MM.1S (cell line): Measurements from ENCODE around the gene RAB7A.

ENCODE experiments used
- DNase-seq: peaks from one replicate; pipeline ENCODE4 v3.0.0-alpha.2; 2015
- H2AFZ ChIP-seq: fragments of 300-600 bp; sonication (generic); 2 replicates; pipeline ENCODE4 v1.6.0; 2016; ENCODE audit warnings: antibody characterized with exemption, low read length
- H3F3A ChIP-seq: fragments of 300-600 bp; sonication (generic); 2 replicates; pipeline ENCODE4 v1.6.1; 2016; ENCODE audit warnings: mild to moderate bottlenecking, antibody characterized with exemption, low read length, moderate library complexity, mixed read lengths; ENCODE audit not compliant: insufficient read depth
- H3K27ac ChIP-seq: fragments of 300-600 bp; sonication (generic); 2 replicates; pipeline ENCODE4 v1.5.1; 2016; ENCODE audit warnings: mild to moderate bottlenecking, low read length
- H3K27me3 ChIP-seq: fragments of 300-600 bp; sonication (generic); replicated peaks from 2 replicates; pipeline ENCODE4 v1.6.0; 2016; ENCODE audit warnings: low read length; ENCODE audit not compliant: insufficient read depth
- H3K36me3 ChIP-seq: fragments of 300-600 bp; sonication (generic); replicated peaks from 2 replicates; pipeline ENCODE4 v1.6.1; 2016; ENCODE audit warnings: mild to moderate bottlenecking, low read length, mixed read lengths; ENCODE audit not compliant: insufficient read depth
- H3K4me1 ChIP-seq: fragments of 300-600 bp; sonication (generic); 2 replicates; pipeline ENCODE4 v1.6.1; 2016; ENCODE audit warnings: low read length, mixed read lengths
- H3K4me2 ChIP-seq: fragments of 300-600 bp; sonication (generic); 2 replicates; pipeline ENCODE4 v1.6.0; 2016; ENCODE audit warnings: low read depth, low read length
- H3K4me3 ChIP-seq: fragments of 300-600 bp; sonication (generic); 2 replicates; pipeline ENCODE4 v1.5.1; 2016; ENCODE audit warnings: low read length, mixed read lengths
- H3K79me2 ChIP-seq: fragments of 300-600 bp; sonication (generic); 2 replicates; pipeline ENCODE4 v1.6.1; 2016; ENCODE audit warnings: mixed run types, low read length, mixed read lengths
- H3K9ac ChIP-seq: fragments of 300-600 bp; sonication (generic); 2 replicates; pipeline ENCODE4 v1.6.1; 2016; ENCODE audit warnings: low read length, mixed read lengths
- H3K9me2 ChIP-seq: fragments of 300-600 bp; sonication (generic); replicated peaks from 2 replicates; pipeline ENCODE4 v1.6.1; 2016; ENCODE audit warnings: mild to moderate bottlenecking, low read length, mixed read lengths; ENCODE audit not compliant: insufficient read depth
- H3K9me3 ChIP-seq: fragments of 300-600 bp; sonication (generic); replicated peaks from 2 replicates; pipeline ENCODE4 v1.6.1; 2016; ENCODE audit warnings: mild to moderate bottlenecking, low read length, mixed read lengths; ENCODE audit not compliant: insufficient read depth
- H4K20me1 ChIP-seq: fragments of 300-600 bp; sonication (generic); 2 replicates; pipeline ENCODE4 v1.6.1; 2016; ENCODE audit warnings: mild to moderate bottlenecking, low read length, moderate library complexity, mixed read lengths; ENCODE audit not compliant: insufficient read depth
- EZH2 ChIP-seq: fragments of 300-600 bp; sonication (generic); optimal IDR thresholded peaks from 2 replicates; pipeline ENCODE3; 2017; ENCODE audit warnings: low read depth, mild to moderate bottlenecking, antibody characterized with exemption, low read length, mixed read lengths
- EZH2phosphoT487 ChIP-seq: fragments of 300-600 bp; sonication (generic); IDR thresholded peaks from 2 replicates; pipeline ENCODE4 v1.6.1; 2018; ENCODE audit warnings: antibody characterized with exemption, low read length
- TF ChIP-seq, protein P1 (sequence below): fragments of 300-600 bp; sonication (generic); IDR thresholded peaks from 2 replicates; pipeline ENCODE4 v1.5.1; 2016; ENCODE audit warnings: antibody characterized with exemption, low read length, mixed read lengths

The RAB7A gene

GRCh38 chr3:128855569-128855968 is 129.6 kb downstream of the RAB7A start:
- Histone ChIP-seq H3F3A (no peaks in the 10 kb centered on the region), H3K4me1 (no peaks in the 10 kb centered on the region), H3K9me3 (no peaks in the 10 kb centered on the region), H3K9me2 (no peaks in the 10 kb centered on the region), H4K20me1 (no peaks in the 10 kb centered on the region), H3K36me3 (no peaks in the 10 kb centered on the region), H3K9ac (no peak overlapping the region), H2AFZ (no peak overlapping the region), H3K79me2 (no peaks in the 10 kb centered on the region), H3K27me3 (no peaks in the 10 kb centered on the region), H3K4me3 (no peak overlapping the region), H3K27ac (no peak overlapping the region), H3K4me2 (no peak overlapping the region)
- DNase-seq, result no peak
- TF ChIP-seq EZH2, result no peak
- TF ChIP-seq EZH2phosphoT487, result no peak
- TF ChIP-seq, protein P1, sequence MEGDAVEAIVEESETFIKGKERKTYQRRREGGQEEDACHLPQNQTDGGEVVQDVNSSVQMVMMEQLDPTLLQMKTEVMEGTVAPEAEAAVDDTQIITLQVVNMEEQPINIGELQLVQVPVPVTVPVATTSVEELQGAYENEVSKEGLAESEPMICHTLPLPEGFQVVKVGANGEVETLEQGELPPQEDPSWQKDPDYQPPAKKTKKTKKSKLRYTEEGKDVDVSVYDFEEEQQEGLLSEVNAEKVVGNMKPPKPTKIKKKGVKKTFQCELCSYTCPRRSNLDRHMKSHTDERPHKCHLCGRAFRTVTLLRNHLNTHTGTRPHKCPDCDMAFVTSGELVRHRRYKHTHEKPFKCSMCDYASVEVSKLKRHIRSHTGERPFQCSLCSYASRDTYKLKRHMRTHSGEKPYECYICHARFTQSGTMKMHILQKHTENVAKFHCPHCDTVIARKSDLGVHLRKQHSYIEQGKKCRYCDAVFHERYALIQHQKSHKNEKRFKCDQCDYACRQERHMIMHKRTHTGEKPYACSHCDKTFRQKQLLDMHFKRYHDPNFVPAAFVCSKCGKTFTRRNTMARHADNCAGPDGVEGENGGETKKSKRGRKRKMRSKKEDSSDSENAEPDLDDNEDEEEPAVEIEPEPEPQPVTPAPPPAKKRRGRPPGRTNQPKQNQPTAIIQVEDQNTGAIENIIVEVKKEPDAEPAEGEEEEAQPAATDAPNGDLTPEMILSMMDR, result no peak

DNA sequence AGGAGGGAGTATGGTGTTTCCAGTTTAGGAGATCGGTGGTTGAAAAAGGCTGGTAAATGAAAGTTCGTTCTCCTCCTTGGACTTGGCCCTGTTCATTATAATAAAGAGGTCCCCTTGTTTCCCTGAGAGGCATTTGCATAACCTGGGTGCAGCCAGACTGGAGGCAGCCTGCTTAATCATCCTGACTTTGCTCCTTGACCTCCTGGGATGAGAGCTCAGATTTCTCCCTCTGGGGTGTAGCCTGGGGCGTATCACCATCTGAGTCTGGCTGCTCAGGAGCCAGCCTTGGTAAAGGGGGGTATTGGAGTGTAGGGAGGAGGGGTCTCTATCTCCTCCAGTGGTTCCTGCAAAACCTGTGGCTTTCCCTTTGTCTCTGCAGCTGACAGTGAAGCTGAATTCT is 132.2 kb downstream of the RAB7A start:
- TF ChIP-seq, protein P1, result no peak
- TF ChIP-seq EZH2 (no peak), EZH2phosphoT487 (no peak)
- H4K20me1 ChIP-seq, result no peaks in the 10 kb centered on the region
- no peak overlapping the region for H3K27ac ChIP-seq
- no peaks in the 10 kb centered on the region for H3K9me2 ChIP-seq
- no peaks in the 10 kb centered on the region for H3K79me2 ChIP-seq
- H3K9me3 ChIP-seq, result no peaks in the 10 kb centered on the region
- no peak for DNase-seq
- H3K27me3 ChIP-seq, result no peaks in the 10 kb centered on the region
- no peak overlapping the region for H3K4me3 ChIP-seq
- no peak overlapping the region for H3K4me2 ChIP-seq
- no peaks in the 10 kb centered on the region for H3F3A ChIP-seq
- no peaks in the 10 kb centered on the region for H3K36me3 ChIP-seq
- no peak overlapping the region for H2AFZ ChIP-seq
- H3K9ac ChIP-seq, result no peak overlapping the region
- no peaks in the 10 kb centered on the region for H3K4me1 ChIP-seq

DNA sequence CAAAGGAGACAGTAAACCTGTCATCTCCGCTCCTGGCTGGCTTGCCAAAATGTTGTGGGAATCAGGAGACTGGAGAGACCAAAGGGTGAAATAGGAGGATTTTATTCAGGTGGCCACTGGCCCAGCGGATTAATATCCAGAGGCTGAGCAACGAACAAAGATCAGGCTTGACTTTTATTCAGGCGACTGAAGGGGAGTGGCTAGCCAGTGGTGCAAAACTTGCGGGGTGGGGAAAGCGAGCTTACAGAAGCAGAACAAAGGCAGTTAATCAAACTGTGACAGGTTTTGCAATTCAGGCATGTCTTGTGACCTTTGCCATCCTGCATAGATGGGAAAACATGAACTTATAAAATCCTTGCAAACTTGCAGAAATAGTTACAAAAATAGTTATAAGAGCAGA is 133.6 kb downstream of the RAB7A start:
- H3K9ac ChIP-seq, result no peak overlapping the region
- TF ChIP-seq EZH2phosphoT487, result no peak
- TF ChIP-seq, protein P1, result no peak
- TF ChIP-seq EZH2, result no peak
- no peaks in the 10 kb centered on the region for H4K20me1 ChIP-seq
- H3K4me2 ChIP-seq, result no peak overlapping the region
- H3K4me3 ChIP-seq, result no peak overlapping the region
- no peak for DNase-seq
- H3K27me3 ChIP-seq, result no peaks in the 10 kb centered on the region
- H3K27ac ChIP-seq, result no peak overlapping the region
- H3K79me2 ChIP-seq, result no peaks in the 10 kb centered on the region
- no peaks in the 10 kb centered on the region for H3K9me3 ChIP-seq
- no peak overlapping the region for H2AFZ ChIP-seq
- H3K9me2 ChIP-seq, result no peaks in the 10 kb centered on the region
- no peaks in the 10 kb centered on the region for H3F3A ChIP-seq
- H3K36me3 ChIP-seq, result no peaks in the 10 kb centered on the region
- no peaks in the 10 kb centered on the region for H3K4me1 ChIP-seq

DNA sequence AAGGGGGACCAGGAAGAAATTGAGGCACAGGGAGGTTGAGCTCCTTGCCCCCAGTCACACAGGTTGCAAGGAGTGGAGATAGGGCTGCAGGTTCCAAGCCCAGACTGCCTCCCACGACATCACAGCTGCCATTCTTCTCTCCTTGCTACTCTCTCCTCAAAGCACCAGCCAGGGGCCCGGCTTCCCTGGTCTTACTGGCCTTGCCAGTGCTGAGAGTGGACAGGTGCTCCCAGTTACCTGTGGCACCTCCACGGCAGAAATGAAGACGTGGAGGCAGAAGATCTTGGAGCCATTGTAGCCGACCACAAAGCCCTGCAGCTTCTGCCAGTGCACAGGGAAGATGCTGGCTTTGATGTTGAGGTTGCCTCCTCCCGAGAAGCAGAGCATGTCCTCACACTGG is 135.5 kb downstream of the RAB7A start:
- H3K4me3 ChIP-seq, result no peak overlapping the region
- H3K9me3 ChIP-seq, result no peaks in the 10 kb centered on the region
- no peak for TF ChIP-seq EZH2
- TF ChIP-seq, protein P1, result no peak
- no peak for TF ChIP-seq EZH2phosphoT487
- no peaks in the 10 kb centered on the region for H3K4me1 ChIP-seq
- H3K79me2 ChIP-seq, result no peaks in the 10 kb centered on the region
- no peaks in the 10 kb centered on the region for H3K27me3 ChIP-seq
- H3K9ac ChIP-seq, result no peak overlapping the region
- no peaks in the 10 kb centered on the region for H4K20me1 ChIP-seq
- no peaks in the 10 kb centered on the region for H3K36me3 ChIP-seq
- no peak overlapping the region for H3K4me2 ChIP-seq
- no peaks in the 10 kb centered on the region for H3F3A ChIP-seq
- DNase-seq, result no peak
- no peaks in the 10 kb centered on the region for H3K9me2 ChIP-seq
- H2AFZ ChIP-seq, result no peak overlapping the region
- H3K27ac ChIP-seq, result no peak overlapping the region
